ENCODE data around the gene SPNS1.

DNA sequence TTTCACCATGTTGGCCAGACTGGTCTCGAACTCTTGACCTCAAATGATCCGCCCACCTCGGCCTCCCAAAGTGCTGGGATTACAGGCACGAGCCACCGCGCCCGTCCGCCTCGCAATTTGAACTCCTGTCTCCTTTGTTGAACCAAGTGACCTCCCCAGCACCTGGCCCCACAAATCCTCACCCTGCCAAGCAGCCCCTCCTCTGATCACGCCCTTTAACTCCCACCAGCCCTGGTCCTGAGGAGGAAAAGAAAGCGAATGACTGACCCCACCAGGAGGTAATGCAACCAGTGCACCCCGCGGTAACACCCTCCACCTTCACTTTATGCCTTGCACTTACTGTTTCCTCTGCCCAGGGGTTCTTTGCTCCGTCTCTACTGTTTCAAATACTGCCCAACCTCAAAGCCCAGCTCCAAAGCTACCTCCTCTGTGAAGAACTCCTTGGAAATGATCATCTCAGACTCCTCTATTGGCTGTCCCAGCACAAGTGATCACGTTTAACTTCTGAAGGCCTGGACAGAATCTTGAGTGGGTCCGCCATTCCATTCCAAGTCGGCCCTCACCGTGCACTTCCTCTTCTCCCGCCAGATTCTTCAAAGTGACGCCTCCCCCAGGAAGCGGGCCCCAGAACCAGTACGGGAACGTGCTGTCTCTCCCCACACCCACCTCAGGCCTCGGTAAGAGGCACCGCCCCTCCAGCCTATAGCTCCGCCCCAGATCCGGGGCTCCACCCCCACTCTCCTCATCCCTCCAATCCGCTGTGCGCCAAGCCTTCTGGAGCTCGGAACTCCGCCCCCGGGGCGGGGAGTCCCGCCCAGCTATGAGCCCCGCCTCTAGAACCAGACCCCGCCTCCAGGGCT, 38.4 kb upstream of the SPNS1 start:
- TF ChIP-seq, protein P1, sequence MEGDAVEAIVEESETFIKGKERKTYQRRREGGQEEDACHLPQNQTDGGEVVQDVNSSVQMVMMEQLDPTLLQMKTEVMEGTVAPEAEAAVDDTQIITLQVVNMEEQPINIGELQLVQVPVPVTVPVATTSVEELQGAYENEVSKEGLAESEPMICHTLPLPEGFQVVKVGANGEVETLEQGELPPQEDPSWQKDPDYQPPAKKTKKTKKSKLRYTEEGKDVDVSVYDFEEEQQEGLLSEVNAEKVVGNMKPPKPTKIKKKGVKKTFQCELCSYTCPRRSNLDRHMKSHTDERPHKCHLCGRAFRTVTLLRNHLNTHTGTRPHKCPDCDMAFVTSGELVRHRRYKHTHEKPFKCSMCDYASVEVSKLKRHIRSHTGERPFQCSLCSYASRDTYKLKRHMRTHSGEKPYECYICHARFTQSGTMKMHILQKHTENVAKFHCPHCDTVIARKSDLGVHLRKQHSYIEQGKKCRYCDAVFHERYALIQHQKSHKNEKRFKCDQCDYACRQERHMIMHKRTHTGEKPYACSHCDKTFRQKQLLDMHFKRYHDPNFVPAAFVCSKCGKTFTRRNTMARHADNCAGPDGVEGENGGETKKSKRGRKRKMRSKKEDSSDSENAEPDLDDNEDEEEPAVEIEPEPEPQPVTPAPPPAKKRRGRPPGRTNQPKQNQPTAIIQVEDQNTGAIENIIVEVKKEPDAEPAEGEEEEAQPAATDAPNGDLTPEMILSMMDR (IDR thresholded peaks at IDR 0.05), result no peak
- no peak for TF ChIP-seq POLR2A (IDR thresholded peaks at IDR 0.05)

Data from testis (tissue), 2 donors.